Neural cell (in vitro differentiated cells): Measurements from ENCODE around the gene FBXO2.

ENCODE experiments used
- RAD21 ChIP-seq: fragments of 450-650 bp; conservative IDR thresholded peaks from 2 replicates; pipeline ENCODE4 v1.6.1; 2014; ENCODE audit warnings: antibody characterized with exemption, mild to moderate bottlenecking, moderate library complexity
- TF ChIP-seq, protein P1 (sequence below): fragments of 450-650 bp; IDR thresholded peaks from 2 replicates; pipeline ENCODE4 v1.5.1; 2014; ENCODE audit warnings: antibody characterized with exemption, mild to moderate bottlenecking, moderate library complexity; ENCODE audit not compliant: poor library complexity, severe bottlenecking

DNA sequence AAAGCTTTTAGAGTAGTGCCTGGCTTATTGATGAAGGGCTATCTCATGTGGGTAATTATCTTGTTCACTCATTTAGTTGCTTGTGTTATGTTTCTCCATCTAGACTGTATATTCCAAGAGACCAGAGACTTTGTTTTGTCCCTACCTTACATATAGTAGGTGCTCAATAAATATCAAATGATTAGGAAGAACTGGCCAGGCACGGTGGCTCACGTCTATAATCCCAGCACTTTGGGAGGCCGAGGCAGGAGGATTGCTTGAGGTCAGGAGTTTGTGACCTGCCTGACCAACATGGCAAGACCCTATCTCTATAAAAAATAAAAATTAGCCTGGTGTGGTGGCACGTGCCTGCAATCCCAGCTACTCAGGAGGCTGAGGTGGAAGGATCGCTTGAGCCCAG, 9.0 kb downstream of the FBXO2 start:
- no peak for TF ChIP-seq RAD21
- TF ChIP-seq, protein P1, sequence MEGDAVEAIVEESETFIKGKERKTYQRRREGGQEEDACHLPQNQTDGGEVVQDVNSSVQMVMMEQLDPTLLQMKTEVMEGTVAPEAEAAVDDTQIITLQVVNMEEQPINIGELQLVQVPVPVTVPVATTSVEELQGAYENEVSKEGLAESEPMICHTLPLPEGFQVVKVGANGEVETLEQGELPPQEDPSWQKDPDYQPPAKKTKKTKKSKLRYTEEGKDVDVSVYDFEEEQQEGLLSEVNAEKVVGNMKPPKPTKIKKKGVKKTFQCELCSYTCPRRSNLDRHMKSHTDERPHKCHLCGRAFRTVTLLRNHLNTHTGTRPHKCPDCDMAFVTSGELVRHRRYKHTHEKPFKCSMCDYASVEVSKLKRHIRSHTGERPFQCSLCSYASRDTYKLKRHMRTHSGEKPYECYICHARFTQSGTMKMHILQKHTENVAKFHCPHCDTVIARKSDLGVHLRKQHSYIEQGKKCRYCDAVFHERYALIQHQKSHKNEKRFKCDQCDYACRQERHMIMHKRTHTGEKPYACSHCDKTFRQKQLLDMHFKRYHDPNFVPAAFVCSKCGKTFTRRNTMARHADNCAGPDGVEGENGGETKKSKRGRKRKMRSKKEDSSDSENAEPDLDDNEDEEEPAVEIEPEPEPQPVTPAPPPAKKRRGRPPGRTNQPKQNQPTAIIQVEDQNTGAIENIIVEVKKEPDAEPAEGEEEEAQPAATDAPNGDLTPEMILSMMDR = no peak
